GM08714 (cell line): ENCODE measurements around the gene HRAS.
A peak's percentile ranks its signal among the peaks of the same experiment; 100 is the strongest.
"Not testable (repeated sequence)": the region's sequence is repeated elsewhere in the genome, so short reads cannot be mapped to it uniquely, and the experiment has no call there.

ENCODE experiments used
- H3K4me3 ChIP-seq: fragments of 200-500 bp; sonication (Bioruptor generic); 2 replicates; pipeline ENCODE4 v1.5.1; 2014; ENCODE audit warnings: mild to moderate bottlenecking, low read length, inconsistent platforms
- ZNF274 ChIP-seq: IDR thresholded peaks from 2 replicates; pipeline ENCODE4 v1.6.1; 2012; ENCODE audit warnings: mild to moderate bottlenecking, low read depth, low read length

HRAS gene

DNA sequence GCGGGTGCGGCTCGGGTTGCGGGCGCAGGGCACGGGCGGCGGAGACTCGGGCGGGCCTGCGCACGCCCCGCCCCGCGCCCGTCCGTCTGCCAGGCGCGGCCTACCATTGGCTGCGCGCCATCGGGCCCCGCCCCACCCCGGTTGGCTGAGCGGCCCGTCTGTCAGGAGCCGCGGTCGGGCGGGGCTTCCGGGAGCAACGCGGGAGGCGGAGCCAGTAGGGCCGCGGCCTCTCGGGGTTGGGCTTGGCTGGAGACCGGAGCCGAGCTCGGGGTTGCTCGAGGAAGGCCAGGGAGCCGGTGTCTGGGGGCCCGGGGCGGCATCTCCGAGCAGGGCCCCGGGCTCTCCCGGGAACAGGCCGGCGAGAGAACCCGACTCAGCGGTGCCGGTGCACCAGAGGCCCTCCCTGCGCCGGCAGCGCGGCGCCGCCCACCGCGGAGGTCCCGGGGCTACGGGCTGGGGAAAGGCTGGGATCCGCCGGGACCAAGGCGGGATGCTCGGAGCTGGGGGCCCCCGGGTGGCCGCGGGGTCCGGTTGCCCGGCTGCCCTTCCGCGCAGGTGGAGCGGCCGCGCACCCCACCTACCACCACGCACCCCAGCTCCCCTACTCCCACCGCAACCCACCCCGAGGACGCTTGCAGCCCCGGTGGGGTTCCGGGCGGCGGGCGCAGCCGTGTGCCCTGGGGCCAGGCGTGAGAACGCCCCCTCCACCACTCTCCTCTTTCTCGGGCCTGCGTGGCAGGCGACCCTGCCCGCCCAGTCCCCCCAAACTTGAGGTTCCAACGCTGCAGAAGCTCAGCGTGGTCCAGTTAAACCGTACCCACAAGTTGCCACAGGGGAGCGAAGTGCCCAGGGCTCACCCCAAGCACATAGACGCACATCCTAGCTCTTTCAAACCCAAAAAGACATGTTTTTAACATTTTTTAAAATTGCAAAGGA, at the start of gene HRAS:
TSS of gene HRAS (minus strand) at position 58 of the 936 bp plus-strand sequence.
- TF ChIP-seq ZNF274, result no peak
- H3K4me3 ChIP-seq, result peak within 1 kb of the TSS; percentile 86

DNA sequence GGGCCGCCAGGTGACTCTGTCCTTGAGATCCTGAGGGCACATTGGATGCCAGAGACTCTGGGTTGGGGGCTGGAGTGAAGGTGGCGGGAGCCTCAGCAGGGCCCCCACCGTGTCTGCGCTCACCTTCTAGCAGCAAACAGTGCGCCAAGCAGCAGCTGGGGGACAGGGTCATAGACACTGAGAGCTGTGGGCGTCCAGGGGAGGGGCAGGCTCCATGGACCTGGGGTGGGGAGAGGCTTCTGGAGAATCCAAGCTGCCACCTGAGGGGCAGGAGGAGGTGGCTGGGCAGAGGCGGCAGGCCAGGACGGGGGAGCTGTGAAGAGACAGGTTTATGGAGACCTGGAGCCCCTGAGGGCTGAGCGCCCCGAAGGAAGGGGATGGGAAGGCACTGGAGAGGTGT, 48.9 kb upstream of the HRAS start:
- no peak for TF ChIP-seq ZNF274

DNA sequence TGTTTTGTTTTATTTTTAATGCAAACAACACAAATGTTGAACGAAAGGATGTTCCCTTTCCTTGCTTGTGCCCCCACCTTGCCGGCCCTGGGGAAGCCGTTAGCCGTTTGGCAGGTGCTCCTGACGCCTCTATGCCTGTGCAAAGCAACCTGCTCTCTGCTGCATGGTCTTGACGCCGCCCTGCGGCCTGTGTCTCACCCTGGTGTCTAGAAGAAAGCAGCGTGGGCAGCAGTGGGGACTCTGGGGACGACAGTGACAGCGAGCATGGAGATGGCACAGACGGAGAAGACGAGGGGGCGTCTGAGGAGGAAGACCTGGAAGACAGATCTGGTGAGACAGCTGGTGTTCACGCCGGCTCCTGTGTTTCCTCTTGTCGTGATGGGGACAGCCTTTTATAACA, 46.4 kb upstream of the HRAS start:
- no peak for TF ChIP-seq ZNF274
- no peak overlapping the region for H3K4me3 ChIP-seq

More for the DNA sequence above, 48.9 kb upstream of the HRAS start:
- no peak overlapping the region for H3K4me3 ChIP-seq

DNA sequence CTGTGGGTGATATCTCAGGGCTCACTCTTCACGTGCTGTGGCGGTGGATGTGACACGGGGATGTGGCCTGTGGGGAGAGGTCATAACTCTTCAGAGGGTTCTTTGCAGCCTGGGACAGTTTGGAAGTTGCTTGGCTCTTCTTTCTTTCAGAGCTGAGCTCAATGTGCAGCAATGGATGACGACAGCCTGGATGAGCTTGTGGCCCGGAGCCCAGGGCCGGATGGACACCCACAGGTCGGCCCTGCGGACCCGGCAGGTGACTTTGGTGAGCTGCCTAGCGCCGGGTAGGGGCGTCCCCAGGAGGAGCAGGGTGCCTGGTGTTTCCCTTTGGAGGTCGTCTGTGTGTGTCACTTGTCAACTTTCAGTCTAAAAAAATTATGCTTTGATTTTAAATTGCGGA, 46.0 kb upstream of the HRAS start:
- TF ChIP-seq ZNF274, result no peak
- H3K4me3 ChIP-seq, result no peak overlapping the region

DNA sequence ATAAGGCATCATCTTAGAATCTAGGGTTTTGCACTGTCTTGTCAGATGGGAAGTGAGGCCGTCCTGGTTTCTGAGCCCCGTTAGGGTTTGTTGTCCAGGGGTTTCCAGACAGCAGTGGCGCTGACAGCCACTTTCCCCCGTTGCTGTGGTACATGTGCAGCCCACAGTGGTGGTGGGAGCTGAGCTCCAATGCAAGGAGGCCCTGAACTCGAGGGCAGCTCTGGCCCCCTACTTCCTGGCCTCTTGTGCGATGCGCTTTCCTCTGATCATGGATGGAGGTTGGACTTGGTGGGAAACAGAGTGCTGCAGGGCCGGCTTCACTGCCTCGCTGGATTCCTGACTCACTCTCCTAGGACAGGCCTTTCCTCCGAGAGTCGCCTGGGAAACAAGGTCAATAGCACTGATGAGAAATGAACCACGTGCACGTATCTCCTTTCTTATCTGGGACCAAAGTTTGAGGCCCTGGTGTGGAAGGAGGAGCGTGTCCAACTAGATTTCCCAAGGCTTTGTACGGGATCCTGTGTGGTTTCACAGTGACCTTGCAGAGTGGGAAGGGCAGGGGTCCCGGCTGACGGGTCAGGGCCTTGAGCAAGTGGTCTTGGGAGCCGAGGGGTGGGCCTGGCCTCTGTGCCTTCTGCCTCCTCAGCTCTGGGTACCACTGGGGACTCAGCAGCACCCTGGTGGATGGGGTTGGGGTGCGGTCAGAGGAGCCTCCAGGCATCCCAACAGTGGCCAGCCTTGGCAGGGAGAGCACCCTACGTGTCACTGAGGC, 44.6 kb upstream of the HRAS start:
- H3K4me3 ChIP-seq, result no peak overlapping the region
- no peak for TF ChIP-seq ZNF274

DNA sequence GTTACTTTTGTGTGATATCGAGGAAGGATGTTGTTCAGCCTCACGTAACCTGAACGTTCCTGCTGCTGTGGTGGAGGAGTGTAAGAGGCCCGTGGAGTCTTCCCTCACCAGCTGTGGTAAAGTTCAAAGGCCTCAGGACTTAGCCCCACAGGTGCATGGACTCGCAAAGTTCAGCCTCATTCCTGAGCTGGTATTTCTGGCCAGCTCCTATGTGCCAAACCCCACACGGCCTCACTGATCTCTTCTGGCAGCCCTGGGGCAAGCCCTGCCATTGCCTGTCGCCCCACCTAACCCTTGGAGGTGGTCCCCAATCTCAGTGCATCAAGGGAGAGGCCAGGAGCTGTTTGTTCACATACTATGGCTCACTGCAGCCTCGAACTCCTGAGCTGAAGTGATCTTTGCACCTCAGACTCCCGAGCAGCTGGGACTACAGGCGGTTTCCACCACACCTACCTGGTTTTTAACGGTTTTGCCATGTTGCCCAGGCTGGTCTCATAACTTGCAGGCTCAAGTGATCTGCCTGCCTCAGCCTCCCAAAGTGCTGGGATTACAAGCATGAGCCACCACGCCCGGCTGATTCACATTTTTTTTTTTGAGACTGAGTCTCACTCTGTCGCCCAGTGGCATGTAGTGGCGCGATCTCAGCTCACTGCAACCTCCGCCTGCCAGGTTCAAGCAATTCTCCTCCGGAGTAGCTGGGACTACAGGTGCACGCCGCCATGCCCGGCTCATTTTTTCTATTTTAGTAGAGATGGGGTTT, 43.1 kb upstream of the HRAS start:
- H3K4me3 ChIP-seq, result no peak overlapping the region
- TF ChIP-seq ZNF274, result no peak

DNA sequence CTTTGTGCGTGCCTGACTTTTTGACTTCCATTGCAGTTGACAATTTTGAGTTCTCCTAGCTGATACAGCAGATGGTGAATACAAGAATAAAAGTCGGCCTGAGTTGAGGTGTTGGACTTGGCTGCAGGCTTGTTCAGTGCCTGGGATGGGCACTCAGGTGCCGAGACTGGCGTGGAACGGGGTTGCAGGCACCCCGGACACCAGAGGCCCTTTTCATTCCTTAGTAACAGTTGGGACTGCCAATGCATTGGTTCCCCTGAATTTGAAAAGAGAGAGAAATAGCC, 42.2 kb upstream of the HRAS start:
- peak overlapping the region; percentile 91 for H3K4me3 ChIP-seq
- TF ChIP-seq ZNF274, result no peak

DNA sequence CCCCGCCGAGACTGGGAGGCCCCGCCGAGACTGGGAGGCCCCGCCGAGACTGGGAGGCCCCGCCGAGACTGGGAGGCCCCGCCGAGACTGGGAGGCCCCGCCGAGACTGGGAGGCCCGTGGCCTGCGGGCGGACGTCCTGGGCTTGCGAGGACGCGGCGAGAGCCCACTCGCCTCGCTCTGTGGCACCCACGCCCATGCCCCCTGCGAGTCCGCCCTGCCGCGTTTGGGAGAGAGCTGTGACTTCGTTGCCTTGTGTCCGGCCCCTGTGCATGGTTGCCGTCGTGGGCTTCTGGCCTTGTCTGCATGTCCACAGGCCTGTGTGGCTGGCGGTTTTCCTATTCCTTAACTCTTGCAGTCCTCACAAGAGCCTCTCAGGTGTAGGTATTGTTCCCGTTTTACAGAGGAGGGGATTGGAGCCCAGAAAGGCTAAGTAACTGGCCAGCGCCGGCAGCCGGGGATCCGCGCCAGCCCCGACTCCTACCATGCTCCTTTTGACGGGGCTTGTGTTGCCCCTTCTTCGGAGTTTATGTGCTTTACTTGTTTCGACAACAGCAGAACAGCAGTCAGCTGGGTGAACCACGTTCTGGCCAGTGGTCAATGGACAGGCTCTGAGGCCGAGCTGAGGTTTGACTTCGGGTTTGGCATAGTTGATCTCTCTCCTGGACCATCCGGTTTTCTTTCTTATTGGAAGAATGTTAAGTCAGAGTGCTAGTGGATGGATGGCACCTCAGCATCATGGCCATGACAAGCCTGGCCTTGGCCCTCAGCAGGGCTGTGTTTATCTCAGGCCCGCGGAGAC, 41.6 kb upstream of the HRAS start:
- no peak for TF ChIP-seq ZNF274
- peak overlapping the region; percentile 91 for H3K4me3 ChIP-seq

DNA sequence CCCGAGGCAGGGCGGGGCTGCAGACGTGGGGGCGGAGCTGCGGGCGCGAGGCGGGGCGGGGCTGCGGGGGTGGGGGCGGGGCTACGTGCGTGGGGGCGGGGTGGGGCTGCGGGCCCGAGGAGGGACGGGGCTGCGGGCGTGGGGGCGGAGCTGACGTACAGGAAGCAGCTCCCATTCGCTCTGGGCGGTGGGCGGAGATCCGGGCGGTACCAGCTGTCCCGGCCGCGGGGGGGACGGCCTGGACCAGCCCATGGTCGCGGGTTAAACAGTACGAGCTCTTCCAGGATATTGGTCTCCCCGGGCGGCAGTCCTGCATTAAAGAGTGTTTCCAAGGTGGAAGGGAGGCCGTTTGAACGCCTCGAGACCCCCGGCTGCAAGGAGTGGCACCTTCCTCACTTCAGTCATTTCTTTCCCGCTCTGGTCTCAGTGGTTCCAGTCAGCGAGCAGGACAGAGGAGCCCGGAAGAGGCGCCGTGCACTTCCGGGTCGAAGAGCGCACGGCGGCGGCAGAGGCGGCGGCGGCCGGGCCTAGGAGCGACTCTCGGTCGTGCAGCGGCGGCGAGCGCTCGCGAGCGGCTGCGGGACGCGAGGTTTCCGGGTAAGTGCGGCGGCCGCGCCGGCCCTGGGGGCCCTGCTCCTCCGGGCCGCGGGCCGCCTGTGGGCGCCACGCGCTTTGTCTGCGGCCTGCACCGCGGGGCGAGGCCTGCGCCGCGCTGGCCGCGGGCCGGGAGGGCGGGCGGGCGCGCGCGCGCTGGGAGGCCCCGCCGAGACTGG, 40.8 kb upstream of the HRAS start, which contains the start of gene PHRF1:
TSS of gene PHRF1 (plus strand) at position 475 of the 773 bp plus-strand sequence. CDS start 5,043 bp downstream, outside the sequence.
- peak within 1 kb of the TSS; percentile 91 for H3K4me3 ChIP-seq

DNA sequence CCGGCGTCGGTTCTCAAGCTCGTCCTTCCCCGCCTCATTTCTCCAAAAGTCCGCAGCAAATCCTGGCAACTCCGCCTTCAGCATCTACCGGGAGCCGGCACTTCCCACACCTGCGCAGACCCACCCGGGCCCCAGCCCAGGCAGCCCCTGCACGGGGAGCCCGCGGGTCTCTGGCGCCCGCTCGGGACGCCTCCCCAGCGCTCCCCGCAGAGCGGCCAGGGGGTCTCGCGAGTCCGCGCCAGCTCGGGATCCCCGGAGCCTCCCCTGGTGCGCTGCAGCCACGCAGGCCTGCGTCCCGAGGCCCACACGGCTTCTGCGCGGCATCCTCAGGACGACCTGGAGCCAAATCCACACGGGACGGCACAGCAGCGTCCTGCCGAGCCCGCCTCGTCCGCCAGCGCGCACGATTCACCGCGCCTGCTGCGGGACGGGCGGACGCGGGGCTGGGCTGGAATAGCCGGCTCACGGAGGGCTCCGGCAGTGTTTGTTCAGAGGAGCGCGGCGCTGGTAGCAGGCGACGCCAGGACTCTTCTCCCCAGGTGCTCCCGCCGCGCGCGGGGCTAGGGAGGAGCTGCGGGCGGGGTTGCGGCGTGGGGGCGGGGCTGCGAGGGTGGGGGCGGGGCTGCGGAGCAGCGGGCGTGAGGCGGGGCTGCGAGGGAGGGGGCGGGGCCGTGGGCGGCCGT, 40.1 kb upstream of the HRAS start:
- no peak for TF ChIP-seq ZNF274
- H3K4me3 ChIP-seq, result peak overlapping the region; percentile 55; the same call in 1 of the 2 replicates

More for the DNA sequence above, 40.8 kb upstream of the HRAS start, which contains the start of gene PHRF1:
- no peak for TF ChIP-seq ZNF274

DNA sequence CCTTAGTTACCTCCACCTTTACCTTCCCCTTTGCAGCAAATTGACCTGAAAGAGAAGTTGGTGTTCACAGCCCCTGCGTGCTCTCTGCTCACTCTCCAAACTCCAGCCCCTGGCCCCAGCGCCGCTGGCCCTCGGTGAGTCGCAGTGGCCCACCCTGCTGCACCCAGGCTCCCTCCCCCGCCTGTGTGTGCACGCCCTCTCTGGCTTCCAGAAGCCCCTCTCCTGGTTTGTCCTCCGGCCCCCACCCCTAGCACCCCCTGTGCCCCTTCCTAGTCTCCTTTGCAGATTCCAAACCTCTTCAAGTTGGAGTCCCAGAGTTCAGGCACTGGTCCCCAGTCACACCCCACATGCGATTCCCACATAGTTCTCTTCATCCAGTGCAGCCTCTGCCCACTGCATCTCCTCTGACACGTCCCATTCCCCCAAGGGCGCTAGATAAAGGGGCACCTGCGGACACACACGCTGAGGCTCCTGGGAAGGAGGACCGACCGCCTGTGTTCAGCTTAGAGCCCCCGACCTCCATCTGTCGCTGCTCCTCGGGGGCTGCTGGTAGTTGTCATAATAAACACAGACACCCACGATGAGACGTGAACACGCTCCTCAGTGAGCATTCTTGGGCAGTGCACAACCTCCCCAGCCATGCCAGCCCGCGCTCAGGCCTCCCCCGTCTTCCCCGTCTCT, 39.4 kb upstream of the HRAS start:
- TF ChIP-seq ZNF274, result no peak
- peak overlapping the region; percentile 55; the same call in 1 of the 2 replicates for H3K4me3 ChIP-seq

DNA sequence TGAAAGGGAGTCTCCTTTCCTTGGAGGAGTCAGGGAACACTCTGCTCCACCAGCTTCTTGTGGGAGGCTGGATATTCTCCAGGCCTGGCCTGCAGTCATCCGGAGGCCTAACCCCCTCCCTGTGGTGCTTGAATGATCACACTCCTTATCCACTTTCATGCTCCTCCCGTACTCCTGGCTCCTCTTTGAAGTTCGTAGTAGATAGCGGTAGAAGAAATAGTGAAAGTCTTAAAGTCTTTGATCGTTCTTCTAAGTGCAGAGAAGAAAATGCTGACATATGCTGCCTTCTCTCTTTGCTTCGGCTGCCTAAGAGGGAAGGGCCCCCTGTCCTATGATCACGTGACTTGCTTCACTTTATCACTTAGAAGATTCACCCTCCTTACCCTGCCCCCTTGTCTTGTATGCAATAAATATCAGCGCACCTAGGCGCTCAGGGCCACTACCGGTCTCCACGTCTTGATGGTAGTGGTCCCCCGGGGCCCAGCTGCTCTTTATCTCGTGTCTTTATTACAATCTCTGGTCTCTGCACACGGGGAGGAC, 38.7 kb upstream of the HRAS start:
- H3K4me3 ChIP-seq, result not testable (repeated sequence)
